NT2/D1 (cell line): ENCODE measurements around the gene CMTM1.

ENCODE experiments used
- DNase-seq: peaks from one replicate; pipeline ENCODE4 v3.0.0-alpha.2; 2011; ENCODE audit warnings: low read depth, low spot score
- H3K27me3 ChIP-seq: 2 replicates; pipeline ENCODE4 v1.6.0; 2011; ENCODE audit warnings: mild to moderate bottlenecking; ENCODE audit not compliant: insufficient read length, insufficient read depth
- H3K36me3 ChIP-seq: 2 replicates; pipeline ENCODE4 v1.6.1; 2011; ENCODE audit warnings: mild to moderate bottlenecking, low read length, mixed read lengths; ENCODE audit not compliant: insufficient read depth, insufficient read length
- H3K4me1 ChIP-seq: 2 replicates; pipeline ENCODE4 v1.5.1; 2011; ENCODE audit not compliant: insufficient read depth, insufficient read length
- H3K4me3 ChIP-seq: 2 replicates; pipeline ENCODE4 v1.5.1; 2011; ENCODE audit warnings: low read depth; ENCODE audit not compliant: insufficient read length
- H3K9ac ChIP-seq: 2 replicates; pipeline ENCODE4 v1.6.0; 2011; ENCODE audit warnings: low read depth; ENCODE audit not compliant: insufficient read length
- H3K9me3 ChIP-seq: 2 replicates; pipeline ENCODE4 v1.5.1; 2011; ENCODE audit warnings: mild to moderate bottlenecking, low read length; ENCODE audit not compliant: insufficient read depth
- SUZ12 ChIP-seq: IDR thresholded peaks from 2 replicates; pipeline ENCODE4 v1.6.1; 2011; ENCODE audit not compliant: insufficient read length, insufficient read depth; ENCODE audit errors: extremely low read depth
- YY1 ChIP-seq: IDR thresholded peaks from 2 replicates; pipeline ENCODE4 v1.6.1; 2011; ENCODE audit not compliant: insufficient read length, insufficient read depth
- ZNF274 ChIP-seq: IDR thresholded peaks from 2 replicates; pipeline ENCODE4 v1.6.1; 2011; ENCODE audit warnings: mild to moderate bottlenecking, low read depth, low read length

The CMTM1 gene

DNA sequence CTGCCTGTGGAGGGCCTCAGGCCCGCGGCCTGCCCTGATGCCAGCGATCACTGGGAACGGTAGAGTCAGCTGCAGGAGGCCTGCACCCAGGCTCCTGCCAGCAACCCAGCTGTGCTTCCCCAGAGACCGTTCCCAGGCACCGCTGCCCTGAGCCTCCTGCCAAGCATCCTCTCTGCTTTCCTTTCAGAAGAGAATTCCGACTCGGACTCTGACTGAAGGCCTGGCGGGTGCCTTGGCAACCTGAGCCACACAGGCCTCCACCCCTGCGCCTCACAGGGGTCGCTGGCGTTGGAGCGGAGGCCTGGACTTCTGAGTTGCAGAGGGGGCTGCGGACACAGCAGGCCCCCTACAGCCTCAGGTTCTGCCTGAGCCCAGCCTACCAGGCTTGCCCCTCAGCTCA lies 46.2 kb downstream of the CMTM1 start:
- Histone ChIP-seq H3K4me3 (no peak overlapping the region), H3K4me1 (peaks cover 27% of the 10 kb centered on the region), H3K36me3 (peaks cover 76% of the 10 kb centered on the region), H3K9ac (no peak overlapping the region), H3K27me3 (no peaks in the 10 kb centered on the region), H3K9me3 (no peaks in the 10 kb centered on the region)
- no peak for DNase-seq
- TF ChIP-seq ZNF274 (no peak), YY1 (no peak), SUZ12 (no peak)

DNA sequence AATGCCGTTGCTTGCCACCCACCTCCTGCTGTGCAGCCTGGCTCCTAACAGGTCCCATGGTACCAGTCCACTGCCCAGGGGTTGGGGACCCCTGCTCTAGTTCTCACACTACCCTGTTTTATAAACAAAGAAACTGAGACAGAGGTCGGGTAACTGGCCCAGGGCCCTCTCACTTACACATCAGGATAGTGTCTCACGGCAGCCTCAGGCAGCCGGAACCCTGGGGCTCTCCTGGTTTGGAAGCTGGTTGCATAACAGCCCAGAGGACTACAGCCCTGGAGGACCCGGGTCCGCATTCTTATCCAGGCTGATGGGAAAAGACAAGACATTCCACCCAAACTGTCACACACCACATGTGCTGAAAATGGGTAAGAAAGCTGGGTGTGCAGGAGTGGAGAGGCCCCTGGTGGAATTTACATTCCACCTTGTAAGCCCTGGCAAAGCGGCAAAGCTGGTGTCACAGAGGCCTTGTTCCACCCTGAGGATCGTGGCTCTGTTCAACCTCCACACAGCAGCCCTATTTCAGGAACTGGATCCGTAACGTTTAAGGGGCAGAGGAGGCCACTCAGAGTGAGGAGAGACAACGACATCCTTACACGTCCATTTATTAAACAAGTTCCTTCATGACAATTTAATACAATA lies 48.0 kb downstream of the CMTM1 start:
- H3K36me3 ChIP-seq, result peaks cover 64% of the 10 kb centered on the region
- DNase-seq, result no peak
- no peak overlapping the region for H3K9ac ChIP-seq
- H3K4me1 ChIP-seq, result peaks cover 19% of the 10 kb centered on the region
- TF ChIP-seq YY1 (no peak), ZNF274 (no peak)
- H3K4me3 ChIP-seq, result no peak overlapping the region
- H3K9me3 ChIP-seq, result no peaks in the 10 kb centered on the region
- H3K27me3 ChIP-seq, result no peaks in the 10 kb centered on the region

DNA sequence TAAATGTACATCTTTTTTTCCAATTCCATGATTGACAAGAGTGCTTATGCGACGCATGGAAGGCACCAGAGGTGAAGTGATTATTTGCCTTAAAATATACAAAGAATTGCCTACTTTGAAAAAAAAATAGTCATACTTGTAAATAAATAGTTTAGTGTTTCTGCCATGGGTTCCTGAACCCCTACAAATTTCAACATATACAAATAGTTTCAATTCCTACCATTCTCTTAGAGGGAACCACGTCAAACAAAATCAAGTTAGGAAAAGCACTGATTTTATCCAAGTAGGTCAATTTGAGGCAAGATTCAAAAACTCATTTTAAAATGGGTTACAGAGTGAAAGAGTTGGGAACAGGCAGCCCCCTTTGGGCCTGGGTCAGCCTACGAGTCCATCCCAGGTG lies 49.9 kb downstream of the CMTM1 start:
- no peaks in the 10 kb centered on the region for H3K9me3 ChIP-seq
- no peak for DNase-seq
- no peak overlapping the region for H3K4me3 ChIP-seq
- no peaks in the 10 kb centered on the region for H3K27me3 ChIP-seq
- H3K9ac ChIP-seq, result no peak overlapping the region
- peaks cover 48% of the 10 kb centered on the region for H3K36me3 ChIP-seq
- TF ChIP-seq YY1 (no peak), ZNF274 (no peak), SUZ12 (no peak)
- H3K4me1 ChIP-seq, result peaks cover 13% of the 10 kb centered on the region

DNA sequence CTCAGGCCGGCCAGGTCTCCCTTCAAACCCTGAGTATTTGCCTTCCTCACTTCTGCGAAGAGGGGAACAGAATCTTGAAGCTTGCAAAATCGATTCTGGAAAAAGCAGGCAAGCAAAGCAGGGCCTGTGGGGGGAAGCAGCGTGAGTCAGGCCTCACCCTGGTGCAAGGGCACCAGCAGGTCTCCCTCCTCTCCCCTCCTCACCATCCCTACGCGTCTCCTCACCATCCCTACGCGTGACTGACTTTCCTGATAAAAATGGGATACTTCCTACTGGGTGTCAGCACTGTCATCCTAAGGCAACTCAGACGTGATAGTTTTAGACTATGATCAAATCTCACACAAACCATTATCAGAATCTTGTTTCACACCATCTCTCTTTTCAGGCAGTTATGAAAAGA lies 50.4 kb downstream of the CMTM1 start:
- H3K9me3 ChIP-seq, result no peaks in the 10 kb centered on the region
- no peak for DNase-seq
- no peak overlapping the region for H3K9ac ChIP-seq
- peaks cover 13% of the 10 kb centered on the region for H3K4me1 ChIP-seq
- peaks cover 48% of the 10 kb centered on the region for H3K36me3 ChIP-seq
- H3K4me3 ChIP-seq, result no peak overlapping the region
- TF ChIP-seq SUZ12 (no peak), ZNF274 (no peak), YY1 (no peak)
- H3K27me3 ChIP-seq, result no peaks in the 10 kb centered on the region

DNA sequence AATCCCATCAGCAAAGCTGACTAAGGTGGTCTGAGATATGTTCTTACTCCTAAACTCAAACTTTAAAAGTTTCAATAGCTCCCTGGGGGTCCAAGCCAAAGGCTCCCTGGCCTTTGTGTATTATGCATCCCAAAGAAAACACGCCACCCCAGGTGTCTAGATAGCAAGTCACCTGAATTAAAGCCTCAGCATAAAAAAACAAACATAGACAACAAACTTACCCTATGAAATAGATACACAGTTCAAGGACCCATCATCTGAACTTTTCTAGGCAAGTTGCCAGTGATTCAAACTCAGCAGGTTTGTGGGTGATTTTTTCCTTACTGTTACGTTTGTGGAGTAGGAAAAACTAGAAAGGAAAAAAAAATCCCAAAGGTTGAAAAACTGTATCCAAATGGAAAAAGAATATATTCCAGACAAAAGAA lies 50.8 kb downstream of the CMTM1 start:
- Histone ChIP-seq H3K9me3 (no peaks in the 10 kb centered on the region), H3K27me3 (no peaks in the 10 kb centered on the region), H3K4me3 (no peak overlapping the region), H3K9ac (no peak overlapping the region), H3K36me3 (peaks cover 48% of the 10 kb centered on the region), H3K4me1 (peaks cover 13% of the 10 kb centered on the region)
- DNase-seq, result no peak
- TF ChIP-seq ZNF274, result no peak
- no peak for TF ChIP-seq SUZ12

DNA sequence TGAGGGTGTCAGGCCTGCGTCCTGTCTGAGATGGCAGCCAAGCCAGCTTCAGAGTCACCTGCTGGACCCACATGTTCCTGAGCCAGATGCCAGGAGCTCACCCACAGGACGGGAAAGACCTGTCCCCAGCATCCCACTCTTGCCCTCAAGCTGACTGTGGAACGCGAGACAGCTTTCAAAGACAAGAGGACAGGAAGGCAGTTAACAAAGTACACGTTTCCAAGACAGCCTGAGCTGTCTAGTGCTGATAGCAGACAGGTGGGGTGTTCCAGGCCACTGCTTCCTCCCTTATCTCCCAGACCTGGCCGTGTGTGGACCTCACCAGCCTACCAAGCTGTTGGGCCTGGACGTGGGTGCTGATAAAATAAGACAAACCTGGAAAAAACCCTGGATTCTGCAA lies 51.5 kb downstream of the CMTM1 start:
- H3K4me3 ChIP-seq, result no peak overlapping the region
- no peaks in the 10 kb centered on the region for H3K27me3 ChIP-seq
- H3K36me3 ChIP-seq, result peaks cover 47% of the 10 kb centered on the region
- TF ChIP-seq SUZ12 (no peak), ZNF274 (no peak), YY1 (no peak)
- H3K9ac ChIP-seq, result no peak overlapping the region
- DNase-seq, result no peak
- no peaks in the 10 kb centered on the region for H3K9me3 ChIP-seq
- H3K4me1 ChIP-seq, result peaks cover 13% of the 10 kb centered on the region

DNA sequence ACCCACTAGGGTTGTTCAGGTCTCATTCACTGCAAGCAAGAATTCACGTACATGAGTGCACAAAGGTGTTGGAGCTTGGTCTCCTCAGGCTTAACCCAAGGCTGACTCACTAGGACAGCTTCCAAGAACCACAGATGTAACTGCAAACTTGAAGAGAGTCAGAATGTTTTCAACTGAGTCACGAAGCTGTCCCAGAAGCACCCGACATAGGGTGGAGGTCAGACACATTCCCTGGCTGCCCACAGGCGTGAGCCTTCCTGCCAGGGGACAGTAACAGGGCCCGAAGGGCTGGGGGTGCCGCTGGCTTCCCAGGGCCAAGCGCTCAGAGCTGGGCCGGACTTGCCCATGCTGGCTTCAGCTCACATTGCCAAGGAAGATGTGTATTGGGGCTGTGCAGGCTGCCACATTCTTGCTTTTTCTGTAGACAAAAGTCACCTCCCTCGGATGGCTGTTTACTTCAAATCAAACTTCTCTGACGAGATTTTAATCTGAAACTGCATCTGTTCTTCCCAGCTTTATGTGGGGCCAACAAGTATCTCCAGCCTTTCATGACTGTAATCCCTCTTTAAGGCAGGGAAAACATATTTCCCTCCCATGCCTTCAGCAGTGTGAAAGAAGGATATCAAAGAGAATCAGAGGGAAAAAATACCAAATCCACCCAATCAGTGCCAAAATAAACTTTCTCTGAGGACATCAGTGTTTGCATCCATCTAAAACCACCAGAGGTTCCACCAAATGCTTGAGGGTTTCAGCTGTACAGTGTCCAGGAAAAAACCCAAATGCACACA lies 52.5 kb downstream of the CMTM1 start:
- Histone ChIP-seq H3K27me3 (no peaks in the 10 kb centered on the region), H3K4me3 (no peak overlapping the region), H3K4me1 (peaks cover 13% of the 10 kb centered on the region), H3K36me3 (peaks cover 42% of the 10 kb centered on the region), H3K9me3 (no peaks in the 10 kb centered on the region), H3K9ac (no peak overlapping the region)
- TF ChIP-seq YY1, result no peak
- TF ChIP-seq ZNF274, result no peak
- TF ChIP-seq SUZ12, result no peak
- no peak for DNase-seq
